HUES48 (cell line): Measurements from ENCODE around the gene VOPP1.

ENCODE experiments used
- H3K27ac ChIP-seq: one replicate; pipeline ENCODE4 v1.7.0; 2013; ENCODE audit warnings: low read depth, low read length, inconsistent platforms
- H3K27me3 ChIP-seq: 2 replicates; pipeline ENCODE4 v1.6.1; 2013; ENCODE audit warnings: mild to moderate bottlenecking, low read length; ENCODE audit not compliant: control insufficient read depth, insufficient read depth
- H3K36me3 ChIP-seq: 2 replicates; pipeline ENCODE4 v1.6.1; 2013; ENCODE audit warnings: low read length; ENCODE audit not compliant: control insufficient read depth, insufficient read depth
- H3K4me1 ChIP-seq: 2 replicates; pipeline ENCODE4 v1.6.1; 2013; ENCODE audit warnings: mild to moderate bottlenecking, low read length; ENCODE audit not compliant: control insufficient read depth, insufficient read depth
- H3K4me3 ChIP-seq: 2 replicates; pipeline ENCODE4 v1.5.1; 2013; ENCODE audit warnings: mild to moderate bottlenecking, low read depth, low read length
- H3K9ac ChIP-seq: 2 replicates; pipeline ENCODE4 v1.6.1; 2013; ENCODE audit warnings: mild to moderate bottlenecking, low read depth, low read length, moderate library complexity
- H3K9me3 ChIP-seq: 2 replicates; pipeline ENCODE4 v1.6.1; 2013; ENCODE audit warnings: low read length; ENCODE audit not compliant: control insufficient read depth, insufficient read depth

VOPP1 gene

DNA sequence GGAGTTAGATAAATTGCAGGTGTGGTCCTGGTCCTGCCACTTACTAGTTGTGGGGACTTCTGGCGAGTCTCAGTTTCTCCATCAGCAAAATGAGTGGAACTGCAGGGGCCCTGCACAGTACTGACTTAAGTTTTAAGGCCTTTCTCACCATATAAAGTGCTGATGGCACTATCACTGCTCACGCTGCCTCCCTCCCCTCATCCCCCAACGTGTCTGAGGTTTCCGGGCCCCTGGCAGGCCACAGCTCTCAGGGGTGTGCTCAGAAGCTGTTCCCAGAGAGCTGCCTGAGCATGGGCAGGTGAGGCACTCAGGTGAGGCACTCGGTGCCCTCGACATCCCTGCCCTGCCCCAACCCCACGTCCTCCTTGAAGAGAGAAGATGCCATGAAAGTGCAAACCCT is 74.2 kb downstream of the VOPP1 start:
- Histone ChIP-seq H3K27me3 (no peaks in the 10 kb centered on the region), H3K36me3 (peaks cover 20% of the 10 kb centered on the region; the same call in 1 of the 2 replicates), H3K27ac (no peak overlapping the region), H3K9ac (no peak overlapping the region), H3K9me3 (no peaks in the 10 kb centered on the region), H3K4me1 (no peaks in the 10 kb centered on the region), H3K4me3 (no peak overlapping the region)

DNA sequence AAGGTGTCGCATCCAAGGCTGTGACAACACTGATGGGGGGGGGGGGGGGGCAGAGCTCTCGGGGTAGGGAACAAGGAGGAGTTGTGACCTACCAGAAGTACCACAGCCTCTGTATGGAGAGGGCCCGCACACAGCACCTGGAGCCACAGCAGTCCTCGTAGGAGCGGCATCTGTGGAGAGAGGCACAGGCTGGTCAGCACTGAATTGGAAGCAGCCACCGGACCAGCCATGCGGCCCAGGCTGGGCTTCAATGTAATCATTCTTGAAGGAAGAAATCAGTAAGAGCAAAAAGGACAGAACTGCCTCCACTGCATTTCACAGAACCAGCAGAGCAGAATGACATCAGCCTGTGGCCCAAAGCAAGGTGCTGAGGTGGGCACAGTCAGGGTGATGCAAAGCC is 74.8 kb downstream of the VOPP1 start:
- Histone ChIP-seq H3K9me3 (no peaks in the 10 kb centered on the region), H3K27ac (no peak overlapping the region), H3K9ac (no peak overlapping the region), H3K4me1 (no peaks in the 10 kb centered on the region), H3K27me3 (no peaks in the 10 kb centered on the region), H3K36me3 (peaks cover 26% of the 10 kb centered on the region), H3K4me3 (no peak overlapping the region)

DNA sequence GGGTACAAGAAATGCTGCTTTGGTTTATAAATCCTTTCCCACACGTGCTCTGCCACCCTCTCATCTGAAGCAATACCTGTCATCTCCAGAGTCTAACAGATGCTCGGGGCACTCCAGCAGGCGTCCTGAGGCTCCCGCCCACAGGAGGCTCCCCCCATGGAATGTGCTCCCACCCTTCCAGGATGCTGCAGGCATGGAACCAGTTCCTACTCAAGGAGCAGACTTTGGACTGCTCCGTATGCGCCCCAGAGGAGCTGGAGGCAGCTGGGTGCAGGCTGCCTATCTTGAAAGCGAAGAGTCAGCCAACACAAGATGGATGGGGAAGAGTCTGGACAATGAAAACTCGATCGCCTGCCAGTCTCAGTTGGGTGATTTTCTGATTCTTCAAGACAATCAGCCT is 75.4 kb downstream of the VOPP1 start:
- Histone ChIP-seq H3K4me1 (no peaks in the 10 kb centered on the region), H3K27me3 (no peaks in the 10 kb centered on the region), H3K36me3 (peaks cover 32% of the 10 kb centered on the region), H3K9ac (no peak overlapping the region), H3K4me3 (no peak overlapping the region), H3K9me3 (no peaks in the 10 kb centered on the region), H3K27ac (no peak overlapping the region)

DNA sequence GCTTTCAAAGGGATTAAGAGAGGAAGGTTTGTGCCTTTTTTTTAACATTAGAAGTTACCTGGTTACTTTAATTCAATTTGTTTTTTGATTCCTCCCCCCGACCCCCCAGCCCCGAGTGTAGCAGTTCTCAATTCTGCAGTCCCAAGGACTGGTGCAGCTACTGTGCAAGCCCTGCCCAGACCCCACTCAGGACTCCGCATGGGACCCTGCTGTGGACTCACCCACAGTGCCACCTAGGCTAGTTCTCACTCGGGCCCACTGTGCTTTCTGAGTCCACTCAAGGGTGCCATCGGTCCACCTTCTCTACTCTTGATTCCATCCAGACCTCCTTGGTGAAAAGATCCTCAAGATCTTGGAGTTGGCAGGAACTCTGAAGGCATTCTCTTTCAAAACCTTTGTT is 77.4 kb downstream of the VOPP1 start:
- Histone ChIP-seq H3K4me1 (no peaks in the 10 kb centered on the region), H3K4me3 (no peak overlapping the region), H3K27ac (no peak overlapping the region), H3K27me3 (no peaks in the 10 kb centered on the region), H3K9ac (no peak overlapping the region), H3K36me3 (peaks cover 50% of the 10 kb centered on the region), H3K9me3 (no peaks in the 10 kb centered on the region)

DNA sequence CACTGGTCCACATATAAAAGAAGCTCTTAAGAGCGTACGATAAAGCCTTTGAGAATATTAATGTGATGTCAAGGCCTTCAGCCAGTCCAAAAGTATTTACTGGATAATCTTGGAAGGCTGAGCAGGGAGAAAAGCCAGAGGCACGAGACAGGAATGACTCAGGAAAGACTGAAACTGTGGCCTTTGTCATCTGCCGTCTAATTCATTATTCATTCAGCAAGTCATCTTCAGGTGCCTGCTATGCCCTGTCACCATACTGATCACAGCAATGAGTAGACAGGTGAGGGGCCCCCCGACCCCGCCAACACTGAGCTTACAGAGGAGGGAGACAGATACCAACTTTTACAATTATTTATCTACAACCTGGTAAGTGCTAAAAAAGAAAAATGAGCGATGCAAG is 78.9 kb downstream of the VOPP1 start:
- no peak overlapping the region for H3K9ac ChIP-seq
- H3K9me3 ChIP-seq = no peaks in the 10 kb centered on the region
- no peak overlapping the region for H3K4me3 ChIP-seq
- no peaks in the 10 kb centered on the region for H3K4me1 ChIP-seq
- H3K36me3 ChIP-seq = peaks cover 62% of the 10 kb centered on the region
- H3K27ac ChIP-seq = no peak overlapping the region
- no peaks in the 10 kb centered on the region for H3K27me3 ChIP-seq

DNA sequence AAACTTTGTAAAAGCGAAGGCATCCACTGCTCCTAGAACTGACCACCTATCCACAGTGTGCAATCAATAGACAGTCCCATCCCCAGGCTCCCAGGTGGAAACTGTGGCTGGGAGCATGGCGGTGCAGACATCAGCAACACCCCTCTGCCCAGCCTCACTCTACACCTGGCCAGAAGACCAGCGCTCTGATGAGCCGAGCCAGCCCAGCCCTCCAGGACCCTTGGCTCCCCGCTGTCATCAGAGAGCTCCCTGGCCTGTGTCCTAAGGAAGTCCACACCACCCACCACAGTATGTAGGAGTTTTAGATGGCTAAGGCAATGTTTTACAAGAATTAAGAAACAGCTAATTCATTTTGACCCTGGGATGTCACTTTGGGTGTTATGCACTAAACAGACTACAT is 81.0 kb downstream of the VOPP1 start:
- no peaks in the 10 kb centered on the region for H3K27me3 ChIP-seq
- peaks cover 58% of the 10 kb centered on the region for H3K36me3 ChIP-seq

DNA sequence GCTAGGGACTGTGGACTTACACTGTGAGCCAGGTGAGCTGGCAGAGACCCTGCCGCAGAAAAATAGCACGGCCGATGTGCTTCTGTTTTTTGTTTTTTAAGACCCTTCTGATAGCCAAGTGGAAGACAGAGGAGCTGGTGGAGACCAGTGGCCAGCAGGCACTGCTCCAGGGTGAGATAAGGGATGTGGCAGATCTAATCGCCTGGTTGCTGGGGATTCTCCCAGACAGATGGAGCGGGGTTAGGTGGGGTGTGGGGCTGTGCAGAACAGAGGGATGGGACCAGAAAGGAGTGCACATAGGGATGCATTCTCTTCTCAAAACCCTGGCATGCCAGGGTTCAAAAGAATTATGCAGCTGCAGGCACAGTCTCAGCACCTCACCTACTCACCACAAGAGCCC is 82.2 kb downstream of the VOPP1 start:
- Histone ChIP-seq H3K9me3 (no peaks in the 10 kb centered on the region), H3K27ac (no peak overlapping the region), H3K27me3 (no peaks in the 10 kb centered on the region), H3K36me3 (peaks cover 50% of the 10 kb centered on the region), H3K4me1 (no peaks in the 10 kb centered on the region), H3K4me3 (no peak overlapping the region), H3K9ac (no peak overlapping the region)

More for the DNA sequence above, 81.0 kb downstream of the VOPP1 start:
- Histone ChIP-seq H3K27ac (no peak overlapping the region), H3K4me3 (no peak overlapping the region), H3K9me3 (no peaks in the 10 kb centered on the region), H3K9ac (no peak overlapping the region), H3K4me1 (no peaks in the 10 kb centered on the region)

DNA sequence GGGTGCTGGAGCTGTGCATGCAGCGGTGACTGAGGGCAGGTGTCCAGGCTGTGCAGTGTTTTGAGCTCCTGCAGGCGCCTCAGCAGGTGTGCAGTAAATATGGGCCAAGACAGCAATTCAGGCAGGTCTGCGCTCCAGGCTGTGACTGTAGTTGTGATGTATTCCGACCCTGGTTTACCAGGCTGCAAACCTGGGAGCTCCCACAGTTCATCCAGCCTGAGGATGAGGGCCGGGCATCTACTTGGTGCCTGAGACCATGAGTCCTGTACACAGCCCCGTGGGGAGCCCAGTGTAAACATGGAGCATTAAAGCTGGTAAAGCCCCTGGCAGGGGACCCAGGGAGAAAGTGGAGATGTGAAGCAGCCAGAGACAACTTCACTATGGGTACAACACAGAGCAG is 82.8 kb downstream of the VOPP1 start:
- no peak overlapping the region for H3K4me3 ChIP-seq
- no peaks in the 10 kb centered on the region for H3K4me1 ChIP-seq
- H3K9ac ChIP-seq = no peak overlapping the region
- peaks cover 49% of the 10 kb centered on the region for H3K36me3 ChIP-seq
- no peaks in the 10 kb centered on the region for H3K9me3 ChIP-seq
- no peaks in the 10 kb centered on the region for H3K27me3 ChIP-seq
- H3K27ac ChIP-seq = no peak overlapping the region

DNA sequence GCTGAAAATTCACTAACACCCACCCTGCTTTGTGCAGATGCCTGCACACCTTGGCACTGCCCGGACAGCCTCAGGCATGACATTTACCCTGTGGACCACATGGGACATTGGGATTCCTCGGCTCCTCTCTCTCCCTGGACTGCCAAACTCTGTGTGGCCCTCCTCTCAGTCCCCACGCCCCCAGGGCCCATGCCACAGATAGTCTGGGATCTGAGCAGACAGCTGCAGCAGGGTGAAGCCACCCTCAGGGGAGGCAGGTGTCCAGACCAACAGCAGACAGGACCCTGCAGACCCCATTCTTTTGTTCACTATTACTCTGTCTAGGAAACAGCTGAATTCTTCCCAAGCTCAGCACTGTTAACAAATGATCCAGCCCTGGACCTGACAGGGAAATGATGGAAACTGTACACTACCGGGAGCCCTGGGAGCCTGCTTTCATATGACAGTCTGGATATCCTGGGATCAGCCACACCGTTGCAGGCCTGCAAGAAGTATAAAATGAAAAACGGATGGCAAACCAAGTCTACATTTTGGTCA is 83.4 kb downstream of the VOPP1 start:
- Histone ChIP-seq H3K27me3 (no peaks in the 10 kb centered on the region), H3K4me3 (no peak overlapping the region), H3K27ac (no peak overlapping the region), H3K9me3 (no peaks in the 10 kb centered on the region), H3K9ac (no peak overlapping the region), H3K4me1 (no peaks in the 10 kb centered on the region), H3K36me3 (peaks cover 53% of the 10 kb centered on the region)

DNA sequence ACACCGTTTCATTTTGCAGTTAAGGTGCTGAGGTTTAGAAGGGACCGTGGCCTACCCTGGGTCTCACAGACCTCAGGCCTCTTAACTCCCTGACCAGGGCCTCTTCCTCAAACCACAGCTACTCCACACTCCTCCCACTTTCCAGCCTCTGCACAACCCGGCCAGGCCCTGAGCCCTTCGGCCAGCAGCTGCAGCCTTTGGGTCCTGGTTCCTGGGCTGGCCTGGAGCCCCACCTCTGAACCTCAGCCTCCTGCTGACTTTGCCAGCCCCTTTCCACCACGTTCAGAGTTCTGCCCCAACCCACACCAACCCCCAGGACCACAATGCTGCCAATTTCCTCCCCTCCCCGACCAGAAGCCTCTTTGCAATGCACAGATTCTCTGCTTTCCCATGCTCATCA is 84.1 kb downstream of the VOPP1 start:
- Histone ChIP-seq H3K27me3 (no peaks in the 10 kb centered on the region), H3K4me3 (no peak overlapping the region), H3K9me3 (no peaks in the 10 kb centered on the region), H3K9ac (no peak overlapping the region), H3K27ac (no peak overlapping the region), H3K36me3 (peaks cover 51% of the 10 kb centered on the region), H3K4me1 (no peaks in the 10 kb centered on the region)

DNA sequence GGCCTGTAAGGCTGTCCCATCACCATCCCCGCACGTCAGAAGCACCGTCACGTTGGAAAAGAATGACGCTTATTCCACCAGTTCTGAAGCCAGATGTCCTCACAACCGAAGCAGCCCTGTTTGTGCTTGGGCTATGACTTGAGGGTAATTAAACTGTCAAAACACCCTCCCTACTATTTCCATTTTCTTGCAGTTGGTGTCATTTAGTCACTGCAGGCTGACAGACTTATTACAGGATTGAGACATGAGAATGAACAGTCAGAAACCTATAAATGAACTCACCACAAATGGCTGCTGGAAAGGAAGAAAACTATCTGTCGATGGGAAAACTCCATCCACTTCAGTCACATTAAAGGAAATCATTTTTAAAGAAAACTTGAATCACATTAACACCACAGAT is 85.3 kb downstream of the VOPP1 start:
- Histone ChIP-seq H3K4me1 (no peaks in the 10 kb centered on the region), H3K9me3 (no peaks in the 10 kb centered on the region), H3K27ac (no peak overlapping the region), H3K9ac (no peak overlapping the region), H3K36me3 (peaks cover 39% of the 10 kb centered on the region), H3K27me3 (no peaks in the 10 kb centered on the region), H3K4me3 (no peak overlapping the region)

DNA sequence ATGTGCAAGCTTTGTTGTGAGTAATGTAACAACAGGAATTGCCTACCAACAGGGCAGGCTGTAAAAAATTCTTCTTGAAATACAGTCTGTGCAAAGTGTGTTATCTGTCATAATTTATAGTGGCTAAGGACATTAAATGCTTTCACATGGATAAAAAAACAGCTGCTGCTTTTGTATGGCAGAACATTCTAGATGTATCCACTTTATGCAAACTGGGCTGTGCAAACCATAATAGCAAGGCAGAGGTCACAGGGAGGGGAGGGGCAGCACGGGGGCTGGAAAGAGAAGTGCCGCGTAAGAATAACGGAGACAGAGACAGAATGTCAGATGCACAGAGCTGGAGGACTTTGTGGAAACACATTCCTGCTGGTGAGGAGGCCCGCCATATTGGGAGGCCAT is 86.1 kb downstream of the VOPP1 start:
- H3K4me3 ChIP-seq = no peak overlapping the region
- H3K27ac ChIP-seq = no peak overlapping the region
- no peaks in the 10 kb centered on the region for H3K27me3 ChIP-seq
- no peaks in the 10 kb centered on the region for H3K4me1 ChIP-seq
- H3K9ac ChIP-seq = no peak overlapping the region
- no peaks in the 10 kb centered on the region for H3K9me3 ChIP-seq
- peaks cover 31% of the 10 kb centered on the region for H3K36me3 ChIP-seq
